ENCODE measurements around the gene KRTAP17-1.
"Not testable (repeated sequence)": the region's sequence is repeated elsewhere in the genome, so short reads cannot be mapped to it uniquely, and the experiment has no call there.

The KRTAP17-1 gene

DNA sequence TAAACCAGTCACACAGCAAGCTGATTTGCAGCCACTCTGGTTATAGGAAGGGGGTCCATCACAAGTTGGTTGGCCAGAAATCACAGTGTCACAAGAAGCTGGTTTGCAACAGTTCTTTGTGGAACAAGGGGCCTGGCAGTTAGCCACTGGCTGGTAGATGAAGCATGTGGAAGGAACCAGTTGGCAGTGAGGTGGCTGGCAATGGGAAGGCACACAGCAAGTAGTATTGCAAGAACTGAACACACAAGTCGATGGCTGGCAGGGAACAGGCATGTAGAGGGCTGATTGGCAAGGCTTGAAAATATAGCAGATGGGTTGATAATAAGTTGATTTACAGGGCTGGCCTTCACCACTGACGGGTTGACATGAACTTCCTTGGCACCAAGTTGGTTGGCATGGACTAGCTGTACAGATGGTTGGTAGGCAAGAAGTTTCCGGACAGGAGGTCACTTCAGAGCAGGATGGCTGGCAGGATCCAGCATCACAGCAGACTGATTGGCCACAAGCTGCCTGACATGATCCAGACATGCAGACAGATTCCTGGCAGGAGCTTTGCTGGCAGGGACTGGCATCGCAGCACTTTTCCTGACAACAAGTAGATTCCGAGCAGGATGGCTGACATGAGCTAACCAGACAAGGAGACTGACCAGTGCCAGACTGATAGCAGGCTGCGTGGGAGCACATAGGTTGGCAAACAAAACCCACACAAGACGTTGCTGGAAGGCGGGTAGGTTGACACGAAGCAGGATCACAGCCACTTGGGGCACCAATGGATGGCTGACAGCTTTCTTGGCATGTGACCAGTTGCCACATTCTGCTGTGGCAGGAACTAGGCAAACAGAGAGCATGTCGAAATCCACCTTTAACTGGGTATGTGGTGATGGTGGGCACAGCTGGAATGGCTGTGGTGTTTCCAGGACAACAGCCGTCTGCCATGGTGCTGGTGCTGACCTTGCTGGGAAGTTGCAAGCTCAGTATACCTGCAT, 13.3 kb downstream of the KRTAP17-1 start, which contains the start of gene KRTAP29-1:
TSS of gene KRTAP29-1 (minus strand) at position 936 of the 986 bp plus-strand sequence. CDS start at position 936, 0 bp downstream.
- DNase-seq = no peak

DNA sequence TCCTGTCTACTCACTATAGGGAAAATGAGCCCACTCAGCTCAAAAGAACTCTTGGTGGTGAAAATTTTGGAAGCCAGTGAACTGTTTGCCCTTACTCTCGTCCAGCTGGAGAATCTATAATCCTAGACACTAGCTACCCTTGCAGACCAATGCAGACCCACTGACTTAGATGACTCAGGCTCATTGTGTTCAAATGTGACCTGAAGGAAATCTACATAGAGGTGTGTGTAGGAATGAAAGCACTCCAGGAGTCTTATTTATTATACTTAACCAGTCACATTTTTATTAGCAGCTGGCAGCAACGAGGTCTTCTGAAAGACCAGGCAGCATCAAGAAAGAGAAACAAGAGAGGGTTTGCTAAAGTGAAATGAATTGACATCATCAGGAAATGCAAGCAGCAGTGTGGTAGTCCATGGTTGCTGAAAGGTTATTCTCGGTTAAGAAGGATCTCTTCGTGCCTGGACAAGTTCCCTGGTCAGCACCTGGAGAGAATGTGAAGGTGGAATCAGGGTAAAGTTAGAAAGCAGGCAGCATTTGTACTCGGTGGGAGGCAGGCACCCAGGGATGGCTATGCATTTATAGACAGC, 14.2 kb downstream of the KRTAP17-1 start:
- no peak for DNase-seq

- DNase-seq = no peak
Observed at GRCh38 chr17:41298458-41299135, 16.9 kb downstream of the KRTAP17-1 start.

DNA sequence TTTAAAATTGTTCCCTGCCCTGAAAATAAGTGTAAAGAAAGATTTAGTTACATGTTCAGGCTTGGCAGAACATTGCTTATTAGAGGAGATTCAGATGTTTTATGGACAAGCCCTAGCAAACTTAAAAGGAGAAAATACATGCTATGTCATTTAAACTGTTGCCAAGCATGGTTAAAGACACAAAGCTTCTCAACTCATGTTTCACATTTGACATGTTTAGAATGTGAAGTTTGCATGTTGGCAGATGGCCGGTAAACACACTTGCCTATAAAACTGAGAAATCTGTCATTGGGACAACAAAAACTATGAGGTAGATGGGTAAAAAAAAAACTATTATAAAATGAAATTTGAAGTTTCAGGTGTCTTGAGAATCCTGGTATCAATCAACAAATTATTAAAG, 18.7 kb downstream of the KRTAP17-1 start:
- DNase-seq = no peak

DNA sequence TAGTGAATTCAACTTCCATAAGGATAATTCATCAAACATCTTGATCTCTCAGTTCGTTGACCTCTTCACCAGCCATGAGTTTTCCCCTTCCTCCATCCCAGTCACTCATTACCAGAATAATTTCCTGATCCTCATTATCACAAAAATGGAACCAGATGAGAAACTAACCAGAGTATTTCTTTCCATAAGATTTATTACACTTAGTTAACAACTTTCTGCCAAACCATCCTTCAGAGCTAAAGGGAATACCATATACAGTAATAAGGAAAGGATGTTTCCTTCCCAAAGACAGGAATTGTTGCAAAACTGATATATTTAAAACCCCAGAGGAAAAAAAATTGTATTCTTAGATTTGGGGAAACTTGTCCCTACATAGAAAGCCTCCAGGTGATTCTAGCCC, 21.5 kb downstream of the KRTAP17-1 start:
- no peak for DNase-seq

DNA sequence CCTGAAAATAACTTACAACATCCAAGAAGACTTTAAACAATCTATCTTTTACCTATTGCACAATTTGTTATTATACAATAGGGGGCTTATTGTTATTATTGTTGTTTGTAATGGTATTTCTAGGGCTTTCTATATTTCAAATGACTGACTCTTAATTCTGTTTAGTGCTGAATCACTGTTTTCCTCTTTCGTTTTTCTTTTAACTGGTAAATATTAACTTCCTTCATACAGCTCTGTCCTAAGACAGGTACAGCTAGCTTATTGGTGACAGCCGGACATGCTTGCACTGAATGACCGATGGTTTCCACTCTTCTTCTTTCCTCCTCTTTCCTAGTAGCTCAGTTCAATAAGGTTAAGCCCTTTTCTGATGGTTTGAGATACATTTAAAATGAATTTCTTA, 28.5 kb downstream of the KRTAP17-1 start:
- DNase-seq = no peak

DNA sequence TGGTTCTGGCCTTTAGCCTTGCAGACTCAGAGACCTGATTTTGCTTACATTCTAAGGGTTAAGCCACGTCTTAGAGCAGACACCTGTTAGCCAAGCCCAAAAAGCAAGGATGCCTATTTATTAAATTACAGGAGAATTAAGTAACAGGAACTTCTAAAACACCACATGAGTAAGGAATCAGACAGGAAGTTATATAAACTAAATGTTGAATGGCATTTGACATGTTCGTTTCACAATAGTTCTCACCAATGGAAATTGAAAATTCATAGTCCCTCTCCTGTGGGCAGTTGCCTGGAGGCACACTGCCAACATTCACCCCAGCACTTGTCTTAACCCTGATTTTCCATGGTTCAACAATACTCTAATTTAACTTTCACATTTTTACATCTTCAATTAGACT, 31.0 kb downstream of the KRTAP17-1 start:
- no peak for DNase-seq

DNA sequence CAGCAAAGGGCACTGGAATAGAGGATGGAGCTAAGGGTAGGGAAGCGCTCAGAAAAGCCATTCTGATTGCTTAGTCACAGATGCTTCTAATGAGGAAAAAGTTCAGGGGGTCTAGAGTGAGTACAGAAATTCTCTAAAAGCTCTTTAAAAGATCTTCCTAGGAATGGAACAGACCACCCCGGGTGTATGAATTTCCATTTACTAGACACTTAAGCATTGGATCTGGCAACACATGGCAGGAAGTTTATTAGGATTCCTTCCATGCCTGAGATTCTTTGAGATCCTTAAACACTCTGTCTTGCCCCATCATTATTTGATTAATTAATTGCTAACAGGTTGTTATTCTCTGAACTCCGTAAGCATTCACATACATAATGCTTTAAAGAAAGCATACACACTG, 31.5 kb downstream of the KRTAP17-1 start:
- no peak for DNase-seq

- no peak for DNase-seq
Observed at GRCh38 chr17:41278176-41278955, 37.1 kb downstream of the KRTAP17-1 start.

- not testable (repeated sequence) for DNase-seq
Observed at GRCh38 chr17:41275648-41276190, 39.8 kb downstream of the KRTAP17-1 start, which contains the start of gene KRTAP9-7. Gene KRTAP9-7 (plus strand): TSS chr17:41275698. CDS start chr17:41275698, 0 bp downstream.

DNA sequence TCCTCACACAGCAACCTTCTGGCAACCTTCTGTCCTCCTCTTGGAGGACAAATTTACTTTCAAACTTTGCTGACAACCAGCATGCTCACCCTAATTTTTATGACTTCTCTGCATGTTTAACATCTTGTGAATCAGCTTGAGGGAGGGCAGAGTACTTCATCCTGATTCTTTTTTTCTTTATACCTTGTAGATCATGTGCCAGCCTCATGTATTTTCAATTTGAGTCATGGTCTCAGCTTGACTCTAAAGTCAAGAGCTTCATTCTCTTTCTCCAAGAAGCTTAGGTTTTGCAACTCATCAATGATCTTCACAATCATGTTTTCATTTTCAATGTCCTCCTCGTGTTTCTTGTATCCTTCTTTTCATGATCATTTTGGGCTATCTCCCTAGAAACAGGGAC, 43.7 kb downstream of the KRTAP17-1 start:
- DNase-seq = no peak

DNA sequence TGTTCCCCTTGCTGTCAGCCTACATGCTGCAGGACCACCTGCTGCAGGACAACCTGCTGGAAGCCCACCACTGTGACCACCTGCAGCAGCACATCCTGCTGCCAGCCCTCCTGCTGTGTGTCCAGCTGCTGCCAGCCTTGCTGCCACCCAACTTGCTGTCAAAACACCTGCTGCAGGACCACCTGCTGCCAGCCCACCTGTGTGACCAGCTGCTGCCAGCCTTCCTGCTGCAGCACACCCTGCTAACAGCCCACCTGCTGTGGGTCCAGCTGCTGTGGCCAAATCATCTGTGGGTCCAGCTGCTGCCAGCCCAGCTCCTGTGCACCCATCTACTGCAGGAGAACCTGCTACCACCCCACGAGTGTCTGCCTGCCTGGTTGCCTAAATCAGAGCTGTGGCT, 44.2 kb downstream of the KRTAP17-1 start:
- not testable (repeated sequence) for DNase-seq

GRCh38 chr17:41267711-41268110, 47.8 kb downstream of the KRTAP17-1 start:
- DNase-seq = no peak

DNA sequence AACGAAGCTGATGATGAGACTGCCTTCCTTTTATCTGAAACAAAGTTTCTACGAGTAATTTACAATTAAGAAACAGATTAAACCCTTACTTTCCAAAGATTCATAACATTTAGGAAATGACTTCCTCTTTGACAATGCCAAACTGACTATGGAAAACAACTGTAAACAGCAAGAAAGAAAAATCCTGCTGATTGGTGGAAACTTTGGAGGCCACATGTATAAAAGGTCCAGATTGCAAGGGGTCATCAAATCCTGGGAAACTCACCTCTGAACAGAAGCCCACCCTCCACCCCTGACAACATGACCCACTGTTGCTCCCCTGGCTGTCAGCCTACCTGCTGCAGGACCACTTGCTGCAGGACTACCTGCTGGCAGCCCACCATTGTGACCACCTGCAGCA, 50.4 kb downstream of the KRTAP17-1 start, which contains the start of gene KRTAP9-6:
TSS of gene KRTAP9-6 (plus strand) at position 301 of the 400 bp plus-strand sequence. CDS start at position 301, 0 bp downstream.
- no peak for DNase-seq
